Gastroesophageal sphincter (tissue), 3 donors: ENCODE results near the gene PREX1.

Source experiments
- EP300 ChIP-seq: sonication (generic); formaldehyde crosslinking; IDR thresholded peaks from one replicate; pipeline ENCODE4 v1.6.1; 2017; ENCODE audit warnings: antibody characterized with exemption, mild to moderate bottlenecking
- POLR2A ChIP-seq, 2 donors: fragments of 450-650 bp; IDR thresholded peaks; one replicate each; pipeline ENCODE4 v1.6.1; 2017; ENCODE audit warnings: antibody characterized with exemption in 2 of 2, mild to moderate bottlenecking in 2 of 2, moderate library complexity in 1 of 2
- POLR2AphosphoS5 ChIP-seq: sonication (generic); formaldehyde crosslinking; IDR thresholded peaks from one replicate; pipeline ENCODE4 v1.6.1; 2017; ENCODE audit warnings: antibody characterized with exemption
- TF ChIP-seq, protein P1 (sequence below), 4 experiments: fragments of 200-600 bp in 2 of 4; fragments of 450-650 bp in 2 of 4; sonication (generic) in 1 of 4; IDR thresholded peaks; one replicate each; pipeline ENCODE4 v1.5.1; 2017 to 2019; ENCODE audit warnings: antibody characterized with exemption in 4 of 4, mild to moderate bottlenecking in 2 of 4, moderate library complexity in 2 of 4

DNA sequence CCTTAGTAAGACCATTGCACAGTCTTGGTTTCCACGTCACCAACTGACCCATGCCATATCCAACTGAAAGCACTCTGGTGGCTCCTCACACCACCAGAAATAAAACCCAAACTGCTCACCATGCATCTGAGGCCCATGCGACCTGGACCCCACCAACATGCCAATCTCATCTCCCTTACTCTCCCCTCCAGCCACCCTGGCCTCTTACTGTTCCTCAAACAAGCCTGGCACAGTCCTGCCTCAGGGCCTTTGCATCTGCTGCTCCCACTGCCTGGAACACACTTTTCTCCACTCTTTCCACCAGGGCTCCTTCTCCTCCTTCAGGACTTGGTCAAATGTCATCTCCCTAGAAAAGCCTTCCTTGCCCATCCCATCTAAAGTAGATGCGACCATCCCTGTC is 8.7 kb downstream of the PREX1 start:
- TF ChIP-seq POLR2A (IDR thresholded peaks at IDR 0.05), result no peak
- TF ChIP-seq, protein P1, sequence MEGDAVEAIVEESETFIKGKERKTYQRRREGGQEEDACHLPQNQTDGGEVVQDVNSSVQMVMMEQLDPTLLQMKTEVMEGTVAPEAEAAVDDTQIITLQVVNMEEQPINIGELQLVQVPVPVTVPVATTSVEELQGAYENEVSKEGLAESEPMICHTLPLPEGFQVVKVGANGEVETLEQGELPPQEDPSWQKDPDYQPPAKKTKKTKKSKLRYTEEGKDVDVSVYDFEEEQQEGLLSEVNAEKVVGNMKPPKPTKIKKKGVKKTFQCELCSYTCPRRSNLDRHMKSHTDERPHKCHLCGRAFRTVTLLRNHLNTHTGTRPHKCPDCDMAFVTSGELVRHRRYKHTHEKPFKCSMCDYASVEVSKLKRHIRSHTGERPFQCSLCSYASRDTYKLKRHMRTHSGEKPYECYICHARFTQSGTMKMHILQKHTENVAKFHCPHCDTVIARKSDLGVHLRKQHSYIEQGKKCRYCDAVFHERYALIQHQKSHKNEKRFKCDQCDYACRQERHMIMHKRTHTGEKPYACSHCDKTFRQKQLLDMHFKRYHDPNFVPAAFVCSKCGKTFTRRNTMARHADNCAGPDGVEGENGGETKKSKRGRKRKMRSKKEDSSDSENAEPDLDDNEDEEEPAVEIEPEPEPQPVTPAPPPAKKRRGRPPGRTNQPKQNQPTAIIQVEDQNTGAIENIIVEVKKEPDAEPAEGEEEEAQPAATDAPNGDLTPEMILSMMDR (IDR thresholded peaks at IDR 0.05), result no peak
- no peak for TF ChIP-seq EP300
- TF ChIP-seq POLR2AphosphoS5, result no peak
